Articular chondrocyte of knee joint (primary cell): ENCODE data around the gene PGPEP1. TPM values are rescaled to one million over a fixed set of nuclear protein-coding genes. Genes with fewer than 3 reads are reported as not detected.

Source experiments
- small RNA-seq: library from RNA; depleted of rRNA; stranded (forward); fragments of <200 nt; gene quantifications from one replicate; pipeline ENCODE3, GENCODE V24; 2012
- total RNA-seq: library from RNA; depleted of rRNA; stranded (reverse); fragments of >200 nt; gene quantifications from 2 replicates; pipeline ENCODE4 v1.2.3, GENCODE V29; 2012

PGPEP1 gene, protein sequence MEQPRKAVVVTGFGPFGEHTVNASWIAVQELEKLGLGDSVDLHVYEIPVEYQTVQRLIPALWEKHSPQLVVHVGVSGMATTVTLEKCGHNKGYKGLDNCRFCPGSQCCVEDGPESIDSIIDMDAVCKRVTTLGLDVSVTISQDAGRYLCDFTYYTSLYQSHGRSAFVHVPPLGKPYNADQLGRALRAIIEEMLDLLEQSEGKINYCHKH
- 23.5 and 28.8 TPM in 2 replicates for total RNA-seq

DNA sequence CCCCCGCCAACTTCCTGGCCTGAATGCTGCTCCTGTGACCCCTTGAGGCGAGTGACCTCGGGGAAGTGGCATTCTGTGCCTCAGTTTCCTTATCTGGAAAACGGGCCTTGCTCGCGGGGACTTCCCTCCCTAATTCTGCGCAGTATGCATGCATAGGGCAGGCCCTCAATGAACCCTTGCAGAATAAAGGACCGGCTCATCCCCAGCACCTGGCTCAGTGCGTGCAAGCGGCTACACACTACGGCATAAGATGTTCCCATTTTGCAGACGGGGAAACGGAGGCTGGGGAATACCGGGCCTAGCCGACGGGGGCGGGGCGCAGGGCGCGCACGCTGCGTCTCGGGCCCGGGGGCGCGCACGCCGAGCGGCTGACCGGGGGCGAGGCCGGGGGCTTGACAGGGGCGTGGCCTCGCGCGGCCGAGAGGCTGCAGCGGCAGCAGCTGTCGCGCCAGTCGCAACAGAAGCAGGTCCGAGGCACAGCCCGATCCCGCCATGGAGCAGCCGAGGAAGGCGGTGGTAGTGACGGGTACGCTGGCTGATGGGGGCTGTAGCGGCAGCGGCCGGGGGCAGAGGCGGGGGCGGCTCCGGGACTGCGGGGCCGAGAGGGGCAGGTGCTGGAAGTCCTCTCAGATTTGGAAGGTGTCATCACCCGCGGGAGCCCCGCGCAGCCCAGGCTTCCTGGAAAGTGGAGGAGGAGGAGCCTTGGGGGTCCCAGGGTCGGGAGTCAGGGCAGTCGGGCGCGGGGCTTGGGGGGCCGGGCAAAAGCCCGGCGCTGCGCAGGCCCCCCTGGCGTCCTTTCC is at the start of gene PGPEP1:
PGPEP1 (plus strand) TSS at position 409 of the 800 bp plus-strand sequence; CDS start at position 493, 84 bp downstream.

DNA sequence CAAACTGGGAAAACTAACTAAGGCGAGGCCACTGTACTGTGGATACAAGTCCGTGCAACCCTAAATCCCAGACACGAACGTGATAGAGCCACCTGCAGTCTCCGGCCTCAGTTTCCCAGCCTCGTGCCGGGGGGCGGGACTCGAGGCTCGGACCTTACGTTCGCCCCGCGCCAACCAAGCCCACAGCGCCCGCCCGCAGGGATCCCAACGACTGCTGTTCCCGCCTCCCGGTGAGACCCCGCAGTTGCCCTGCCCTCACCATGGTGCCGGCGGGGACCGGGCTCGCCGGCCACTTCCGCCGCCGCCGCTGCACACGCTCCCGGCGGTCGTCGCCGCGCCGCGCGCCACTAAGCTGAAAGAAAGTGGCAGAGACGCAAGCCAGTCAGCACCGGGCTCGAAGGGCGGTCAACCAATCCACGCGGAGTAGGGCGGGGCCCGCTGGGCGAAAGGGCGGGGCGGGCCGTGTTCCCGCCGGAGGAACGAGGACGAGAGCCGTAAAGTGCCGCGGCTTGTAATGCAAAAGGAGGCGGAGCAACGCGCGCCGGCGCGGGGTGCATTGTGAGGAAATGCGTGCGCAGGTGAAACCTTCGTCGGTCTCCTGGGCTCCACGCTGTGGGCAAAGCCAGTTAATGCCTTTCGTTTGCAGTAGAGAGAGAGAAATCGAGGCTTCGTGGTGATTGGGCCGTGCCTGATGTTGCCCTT is 17.5 kb upstream of the PGPEP1 start, which contains the start of gene LSM4:
LSM4 (minus strand) TSS at position 318 of the 702 bp plus-strand sequence; CDS start at position 262, 56 bp downstream.

DNA sequence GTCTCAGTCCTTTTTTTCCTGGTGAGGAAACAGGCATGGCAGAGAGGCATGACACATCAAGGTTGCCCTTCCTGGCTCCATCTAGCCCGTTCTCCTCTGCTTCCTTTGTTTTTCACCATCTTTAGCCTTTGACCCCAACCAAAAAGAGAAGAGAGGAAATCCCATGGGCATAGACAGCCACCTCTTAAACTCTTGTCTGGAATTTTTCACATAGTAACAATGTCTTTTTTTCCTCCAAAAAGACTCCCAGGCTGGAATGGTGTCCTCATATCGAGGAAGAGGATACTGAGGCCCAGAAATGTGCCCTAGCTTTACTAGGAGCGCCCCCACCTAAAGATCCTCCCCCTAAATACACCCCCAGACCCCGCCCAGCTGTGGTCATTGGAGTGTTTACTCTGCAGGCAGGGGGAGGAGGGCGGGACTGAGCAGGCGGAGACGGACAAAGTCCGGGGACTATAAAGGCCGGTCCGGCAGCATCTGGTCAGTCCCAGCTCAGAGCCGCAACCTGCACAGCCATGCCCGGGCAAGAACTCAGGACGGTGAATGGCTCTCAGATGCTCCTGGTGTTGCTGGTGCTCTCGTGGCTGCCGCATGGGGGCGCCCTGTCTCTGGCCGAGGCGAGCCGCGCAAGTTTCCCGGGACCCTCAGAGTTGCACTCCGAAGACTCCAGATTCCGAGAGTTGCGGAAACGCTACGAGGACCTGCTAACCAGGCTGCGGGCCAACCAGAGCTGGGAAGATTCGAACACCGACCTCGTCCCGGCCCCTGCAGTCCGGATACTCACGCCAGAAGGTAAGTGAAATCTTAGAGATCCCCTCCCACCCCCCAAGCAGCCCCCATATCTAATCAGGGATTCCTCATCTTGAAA is 45.5 kb downstream of the PGPEP1 start, which contains the start of gene GDF15:
GDF15 (plus strand) TSS at position 484 of the 868 bp plus-strand sequence; CDS start at position 516, 32 bp downstream.

DNA sequence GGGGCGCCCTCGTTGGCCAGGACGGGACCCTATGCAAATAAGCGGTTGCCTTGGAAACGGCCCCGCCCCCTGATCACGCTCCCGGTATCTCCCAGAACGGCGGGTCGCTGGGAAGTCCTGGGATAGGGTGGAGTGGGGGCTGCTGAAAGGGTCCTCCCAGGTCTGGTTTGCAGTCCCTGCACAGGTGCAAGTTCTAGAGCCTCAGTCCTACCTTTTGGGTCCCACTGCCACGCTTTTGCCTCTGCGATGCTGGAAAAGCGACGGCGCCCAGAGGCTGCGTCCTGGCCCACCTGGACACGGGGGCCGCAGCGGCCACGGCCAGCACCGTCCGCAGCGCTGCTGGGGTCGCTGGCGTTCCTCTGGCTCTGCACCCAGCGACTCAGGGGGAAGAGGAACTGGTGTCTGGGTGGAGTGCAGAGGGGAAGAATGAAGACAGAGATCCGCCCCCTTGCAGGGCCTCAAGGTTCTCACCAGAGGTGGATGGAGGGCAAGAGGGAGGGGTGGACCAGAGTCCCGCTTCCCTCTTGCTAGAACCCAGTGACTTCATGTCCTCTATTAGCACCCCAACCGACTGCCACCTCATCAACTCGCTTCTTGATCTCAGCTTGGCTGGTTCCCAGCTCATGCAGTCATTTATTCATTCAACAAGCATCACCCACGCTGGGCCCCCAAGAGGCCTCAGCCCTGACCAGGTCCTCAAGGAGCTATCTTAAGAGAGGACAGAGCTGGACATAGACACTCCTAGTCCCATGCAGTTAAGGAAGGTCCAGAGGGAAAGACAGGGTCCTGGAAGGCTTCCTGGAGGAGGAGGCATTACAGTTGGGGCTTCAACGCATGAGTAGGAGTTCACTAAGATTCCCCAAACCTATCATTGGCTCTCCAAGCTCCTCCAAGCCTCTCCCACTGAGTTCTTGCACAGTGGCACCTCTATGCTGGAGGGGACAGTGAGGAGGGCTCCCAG is 57.1 kb downstream of the PGPEP1 start, which contains the start of gene LRRC25:
LRRC25 (minus strand) TSS at position 381 of the 961 bp plus-strand sequence. CDS start 659 bp downstream, outside the sequence.

DNA sequence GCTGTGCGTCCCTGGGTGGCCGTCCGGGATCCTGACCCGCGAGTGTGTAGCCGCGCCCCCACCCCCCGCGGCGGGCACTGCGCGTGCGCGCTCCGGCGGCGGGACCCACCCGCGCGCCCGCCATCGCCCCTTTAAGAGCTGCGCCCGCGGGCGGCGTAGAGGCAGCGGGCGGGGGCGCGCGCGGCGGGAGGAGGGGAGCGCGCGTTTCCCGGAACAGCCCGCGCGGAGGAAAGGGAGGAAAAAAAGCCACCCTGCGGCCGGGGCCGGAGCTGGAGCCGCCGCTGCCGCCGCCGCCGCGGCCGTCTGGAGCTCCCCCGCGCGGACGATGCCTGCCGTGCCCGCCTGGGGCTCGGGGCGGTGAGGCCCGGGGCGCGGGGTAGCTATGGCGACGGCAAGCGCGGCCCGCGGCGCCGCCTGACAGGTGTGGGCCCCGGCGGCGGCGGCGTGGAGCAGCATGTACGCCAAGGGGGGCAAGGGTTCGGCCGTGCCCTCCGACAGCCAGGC is 78.8 kb downstream of the PGPEP1 start, which contains the start of gene SSBP4:
SSBP4 (plus strand) TSS at position 204 of the 504 bp plus-strand sequence; CDS start at position 455, 251 bp downstream.

Small RNA genes lying within 50 kb of the gene (small RNA-seq; reads per million reads assigned to genes)
- not detected for gene MIR3189
- gene RN7SL513P, result not detected

Other genes starting within 250 kb of the PGPEP1 start
- 3.8 and 4.3 TPM in 2 replicates for gene MAST3, start 242.8 kb upstream of the PGPEP1 start, total RNA-seq
- gene PIK3R2, start 187.4 kb upstream of the PGPEP1 start, total RNA-seq, result 22.7 and 30.7 TPM in 2 replicates
- 9.3 and 11.3 TPM in 2 replicates for gene IFI30, start 166.8 kb upstream of the PGPEP1 start, total RNA-seq
- gene MPV17L2, start 147.4 kb upstream of the PGPEP1 start, total RNA-seq, result 6.2 and 8.1 TPM in 2 replicates
- 0.65 and 1.2 TPM in 2 replicates for gene RAB3A, start 136.6 kb upstream of the PGPEP1 start, total RNA-seq
- gene PDE4C, start 114.2 kb upstream of the PGPEP1 start, total RNA-seq, result under 0.01 and 0.22 TPM in 2 replicates
- gene IQCN, start 66.1 kb upstream of the PGPEP1 start, total RNA-seq, result 1.3 and 2.1 TPM in 2 replicates
- gene JUND, start 59.0 kb upstream of the PGPEP1 start, total RNA-seq, result 63.7 and 69.0 TPM in 2 replicates
- gene LSM4, start 17.5 kb upstream of the PGPEP1 start, total RNA-seq, result 77.4 and 80.5 TPM in 2 replicates
- 31.0 and 32.9 TPM in 2 replicates for gene GDF15, start 45.6 kb downstream of the PGPEP1 start, total RNA-seq
- gene LRRC25, start 57.0 kb downstream of the PGPEP1 start, total RNA-seq, result 0.22 and 0.39 TPM in 2 replicates
- gene SSBP4, start 78.8 kb downstream of the PGPEP1 start, total RNA-seq, result 54.4 and 65.7 TPM in 2 replicates
- 8.5 and 9.3 TPM in 2 replicates for gene ISYNA1, start 97.5 kb downstream of the PGPEP1 start, total RNA-seq
- gene ELL, start 181.5 kb downstream of the PGPEP1 start, total RNA-seq, result 12.4 and 13.8 TPM in 2 replicates
- gene FKBP8, start 203.0 kb downstream of the PGPEP1 start, total RNA-seq, result 228 and 230 TPM in 2 replicates
- gene KXD1, start 217.3 kb downstream of the PGPEP1 start, total RNA-seq, result 91.9 and 110 TPM in 2 replicates
- gene UBA52, start 231.3 kb downstream of the PGPEP1 start, total RNA-seq, result 577 and 674 TPM in 2 replicates
- 33.5 and 34.6 TPM in 2 replicates for gene REX1BD, start 248.2 kb downstream of the PGPEP1 start, total RNA-seq